H9 (cell line): ENCODE data around the gene TRUB1. TPM values are rescaled to one million over a fixed set of nuclear protein-coding genes. Genes with fewer than 3 reads are reported as not detected.

Experiments
- DNase-seq: peaks from one replicate; pipeline ENCODE4 v3.0.0-alpha.2; 2017
- H2AFZ ChIP-seq: one replicate; pipeline ENCODE4 v1.6.1; 2013; ENCODE audit warnings: mild to moderate bottlenecking, low read length, control low read depth, moderate library complexity
- H2AK5ac ChIP-seq: 2 replicates; pipeline ENCODE4 v1.6.1; 2013; ENCODE audit warnings: low read length, control low read depth, mixed read lengths; ENCODE audit not compliant: insufficient read length
- H2BK120ac ChIP-seq: one replicate; pipeline ENCODE4 v1.6.1; 2013; ENCODE audit warnings: low read depth, mild to moderate bottlenecking, low read length, control low read depth, inconsistent platforms; ENCODE audit not compliant: poor library complexity, severe bottlenecking
- H2BK12ac ChIP-seq: 2 replicates; pipeline ENCODE4 v1.6.1; 2013; ENCODE audit warnings: low read length, control low read depth, mixed read lengths, low read depth; ENCODE audit not compliant: insufficient read length
- H2BK15ac ChIP-seq: 2 replicates; pipeline ENCODE4 v1.6.1; 2013; ENCODE audit warnings: low read depth, low read length, control low read depth
- H2BK20ac ChIP-seq: one replicate; pipeline ENCODE4 v1.6.1; 2013; ENCODE audit warnings: low read depth, mild to moderate bottlenecking, low read length, control low read depth, inconsistent platforms; ENCODE audit not compliant: poor library complexity, severe bottlenecking
- H2BK5ac ChIP-seq: 2 replicates; pipeline ENCODE4 v1.6.1; 2013; ENCODE audit warnings: low read length, control low read depth, mixed read lengths; ENCODE audit not compliant: insufficient read length
- H3K14ac ChIP-seq: 2 replicates; pipeline ENCODE4 v1.6.1; 2013; ENCODE audit warnings: low read length, control low read depth; ENCODE audit not compliant: insufficient read depth
- H3K18ac ChIP-seq: 2 replicates; pipeline ENCODE4 v1.6.1; 2013; ENCODE audit warnings: low read depth, mild to moderate bottlenecking, mixed read lengths, low read length, control low read depth; ENCODE audit not compliant: insufficient read length
- H3K23ac ChIP-seq: 2 replicates; pipeline ENCODE4 v1.6.1; 2013; ENCODE audit warnings: low read length, control low read depth, mixed read lengths, low read depth; ENCODE audit not compliant: insufficient read length
- H3K23me2 ChIP-seq: 2 replicates; pipeline ENCODE4 v1.6.1; 2013; ENCODE audit warnings: low read depth, mild to moderate bottlenecking, mixed read lengths, low read length, control low read depth; ENCODE audit not compliant: insufficient read length, poor library complexity, severe bottlenecking
- H3K27ac ChIP-seq: 2 replicates; pipeline ENCODE4 v1.5.1; 2013; ENCODE audit warnings: low read length, control low read depth, mixed read lengths, low read depth; ENCODE audit not compliant: insufficient read length
- H3K27me3 ChIP-seq: 2 replicates; pipeline ENCODE4 v1.6.1; 2013; ENCODE audit warnings: low read length, control low read depth, inconsistent platforms; ENCODE audit not compliant: insufficient read depth
- H3K4ac ChIP-seq: 2 replicates; pipeline ENCODE4 v1.6.1; 2013; ENCODE audit warnings: low read depth, mild to moderate bottlenecking, control low read depth, inconsistent platforms, low read length, moderate library complexity
- H3K4me1 ChIP-seq: 2 replicates; pipeline ENCODE4 v1.6.1; 2013; ENCODE audit warnings: low read length, control low read depth, inconsistent platforms; ENCODE audit not compliant: insufficient read depth
- H3K4me2 ChIP-seq: 2 replicates; pipeline ENCODE4 v1.6.1; 2013; ENCODE audit warnings: low read length, control low read depth, mixed read lengths; ENCODE audit not compliant: insufficient read length, insufficient read depth
- H3K56ac ChIP-seq: 2 replicates; pipeline ENCODE4 v1.6.1; 2013; ENCODE audit warnings: low read depth, mild to moderate bottlenecking, mixed read lengths, low read length, control low read depth; ENCODE audit not compliant: insufficient read length
- H3K79me1 ChIP-seq: 2 replicates; pipeline ENCODE4 v1.6.1; 2013; ENCODE audit warnings: low read depth, mild to moderate bottlenecking, moderate library complexity, low read length, control low read depth, inconsistent platforms; ENCODE audit not compliant: insufficient read depth, poor library complexity, severe bottlenecking
- H3K79me2 ChIP-seq: 2 replicates; pipeline ENCODE4 v1.6.1; 2013; ENCODE audit warnings: low read length, control low read depth, inconsistent platforms; ENCODE audit not compliant: insufficient read depth
- H3K9ac ChIP-seq: 2 replicates; pipeline ENCODE4 v1.6.1; 2013; ENCODE audit warnings: low read length, control low read depth, mixed read lengths; ENCODE audit not compliant: insufficient read length; ENCODE audit errors: extremely low read depth
- H3K9me3 ChIP-seq: one replicate; pipeline ENCODE4 v1.6.1; 2013; ENCODE audit warnings: low read depth, low read length, inconsistent platforms; ENCODE audit not compliant: control insufficient read depth
- H3T11ph ChIP-seq: one replicate; pipeline ENCODE4 v1.6.1; 2013; ENCODE audit warnings: mild to moderate bottlenecking, low read length, control low read depth, inconsistent platforms
- H4K20me1 ChIP-seq: one replicate; pipeline ENCODE4 v1.6.1; 2013; ENCODE audit not compliant: control insufficient read depth, insufficient read length, insufficient read depth
- H4K5ac ChIP-seq: 2 replicates; pipeline ENCODE4 v1.6.1; 2013; ENCODE audit warnings: low read depth, mild to moderate bottlenecking, mixed read lengths, low read length, control low read depth; ENCODE audit not compliant: insufficient read length
- H4K8ac ChIP-seq: replicated peaks from 2 replicates; pipeline ENCODE4 v1.6.1; 2013; ENCODE audit warnings: low read length, control low read depth, mixed read lengths, low read depth; ENCODE audit not compliant: insufficient read length
- H4K91ac ChIP-seq: 2 replicates; pipeline ENCODE4 v1.6.1; 2013; ENCODE audit warnings: low read depth, mild to moderate bottlenecking, moderate library complexity, mixed read lengths, low read length, control low read depth; ENCODE audit not compliant: insufficient read length
- H3K27ac Mint-ChIP-seq, 3 experiments: 2 replicates in 2 of 3; 3 replicates in 1 of 3; pipeline ENCODE4 v1.8.0; 2020 to 2021; ENCODE audit warnings: mixed read lengths in 3 of 3, mild to moderate bottlenecking in 1 of 3, moderate library complexity in 1 of 3
- H3K27me3 Mint-ChIP-seq: 2 replicates; pipeline ENCODE4 v1.8.0; 2021; ENCODE audit warnings: low read depth, mild to moderate bottlenecking, moderate library complexity, mixed read lengths
- H3K36me3 Mint-ChIP-seq, 3 experiments: 2 replicates in 2 of 3; 3 replicates in 1 of 3; pipeline ENCODE4 v1.8.0; 2020 to 2021; ENCODE audit warnings: low read depth in 3 of 3, mixed read lengths in 3 of 3; ENCODE audit not compliant: insufficient read depth in 1 of 3
- H3K4me1 Mint-ChIP-seq, 2 experiments: 2 replicates each; pipeline ENCODE4 v1.8.0; 2020; ENCODE audit warnings: mixed read lengths in 2 of 2
- H3K4me3 Mint-ChIP-seq, 2 experiments: 2 replicates in 1 of 2; 3 replicates in 1 of 2; pipeline ENCODE4 v1.8.0; 2020 to 2021; ENCODE audit warnings: mild to moderate bottlenecking in 2 of 2, mixed read lengths in 2 of 2, moderate library complexity in 1 of 2
- H3K9me3 Mint-ChIP-seq, 2 experiments: 2 replicates in 1 of 2; 3 replicates in 1 of 2; pipeline ENCODE4 v1.8.0; 2020; ENCODE audit warnings: mild to moderate bottlenecking in 2 of 2, mixed read lengths in 2 of 2, moderate library complexity in 1 of 2
- WGBS: extraction: QIAGEN DNeasy Blood & Tissue Kit; methylation state at CpG from one replicate; pipeline ENCODE4 v1.1.7; 2013; ENCODE audit warnings: missing lambda C conversion rate, low lambda C conversion rate, mixed read lengths; ENCODE audit not compliant: insufficient read length; ENCODE audit errors: extremely low coverage; 5-methylcytosine and 5-hydroxymethylcytosine counted together
- total RNA-seq: library from RNA; stranded (reverse); gene quantifications from 2 replicates; pipeline ENCODE4 v1.2.1, GENCODE V29; 2021
- TF ChIP-seq, protein P1 (sequence below): fragments of 200-600 bp; sonication (generic); conservative IDR thresholded peaks from 3 replicates; pipeline ENCODE4 v1.8.0; 2021; ENCODE audit warnings: antibody characterized with exemption, mild to moderate bottlenecking

TRUB1 gene
- total RNA-seq, 1 experiment from 2014 or later, result 20.6 TPM

- no peak overlapping the region for H3K23ac ChIP-seq
- no peak overlapping the region for H3K9ac ChIP-seq
- H3K9me3 Mint-ChIP-seq, result no peaks in the 10 kb centered on the region
- H2AK5ac ChIP-seq, result no peak overlapping the region
- H2BK15ac ChIP-seq, result no peak overlapping the region
- H3K4me1 ChIP-seq, result 0 out of 2 replicates have a peak, but pooled peaks cover 2% of the 10 kb centered on the region
- no peak overlapping the region for H2BK120ac ChIP-seq
- no peak overlapping the region for H3K27ac Mint-ChIP-seq
- TF ChIP-seq, protein P1, sequence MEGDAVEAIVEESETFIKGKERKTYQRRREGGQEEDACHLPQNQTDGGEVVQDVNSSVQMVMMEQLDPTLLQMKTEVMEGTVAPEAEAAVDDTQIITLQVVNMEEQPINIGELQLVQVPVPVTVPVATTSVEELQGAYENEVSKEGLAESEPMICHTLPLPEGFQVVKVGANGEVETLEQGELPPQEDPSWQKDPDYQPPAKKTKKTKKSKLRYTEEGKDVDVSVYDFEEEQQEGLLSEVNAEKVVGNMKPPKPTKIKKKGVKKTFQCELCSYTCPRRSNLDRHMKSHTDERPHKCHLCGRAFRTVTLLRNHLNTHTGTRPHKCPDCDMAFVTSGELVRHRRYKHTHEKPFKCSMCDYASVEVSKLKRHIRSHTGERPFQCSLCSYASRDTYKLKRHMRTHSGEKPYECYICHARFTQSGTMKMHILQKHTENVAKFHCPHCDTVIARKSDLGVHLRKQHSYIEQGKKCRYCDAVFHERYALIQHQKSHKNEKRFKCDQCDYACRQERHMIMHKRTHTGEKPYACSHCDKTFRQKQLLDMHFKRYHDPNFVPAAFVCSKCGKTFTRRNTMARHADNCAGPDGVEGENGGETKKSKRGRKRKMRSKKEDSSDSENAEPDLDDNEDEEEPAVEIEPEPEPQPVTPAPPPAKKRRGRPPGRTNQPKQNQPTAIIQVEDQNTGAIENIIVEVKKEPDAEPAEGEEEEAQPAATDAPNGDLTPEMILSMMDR, result no peak
- no peak overlapping the region for H3K18ac ChIP-seq
- no peak overlapping the region for H3K4me2 ChIP-seq
- no peaks in the 10 kb centered on the region for H3K79me2 ChIP-seq
- no peaks in the 10 kb centered on the region for H3K79me1 ChIP-seq
- H3K27ac ChIP-seq, result no peak overlapping the region
- H3K36me3 Mint-ChIP-seq, result no peaks in the 10 kb centered on the region
- H3K4me1 Mint-ChIP-seq, result peaks cover 15 to 20% of the 10 kb centered on the region in 2 experiments
- no CpG with 5 or more reads among the region's 7 CpGs for WGBS
- H4K91ac ChIP-seq, result no peak overlapping the region
- no peak for DNase-seq
- H3K56ac ChIP-seq, result no peak overlapping the region
- H3K9me3 ChIP-seq, result no peaks in the 10 kb centered on the region
- H4K5ac ChIP-seq, result no peak overlapping the region
- no peaks in the 10 kb centered on the region for H4K20me1 ChIP-seq
- no peaks in the 10 kb centered on the region for H3K27me3 Mint-ChIP-seq
- no peak overlapping the region for H3K14ac ChIP-seq
- H2AFZ ChIP-seq, result no peak overlapping the region
- H3K4ac ChIP-seq, result no peak overlapping the region
- H2BK20ac ChIP-seq, result no peak overlapping the region
- no peaks in the 10 kb centered on the region for H3K27me3 ChIP-seq
- H2BK12ac ChIP-seq, result no peak overlapping the region
- no peak overlapping the region for H2BK5ac ChIP-seq
- no peak overlapping the region for H4K8ac ChIP-seq
- no peaks in the 10 kb centered on the region for H3K23me2 ChIP-seq
- no peak overlapping the region for H3T11ph ChIP-seq
- no peak overlapping the region for H3K4me3 Mint-ChIP-seq
Measured at GRCh38 chr10:115026746-115027140, 88.7 kb downstream of the TRUB1 start.

Other genes with a start within 250 kb of the TRUB1 start
- 12.5 and 14.8 TPM in 2 replicates for gene FHIP2A, start 116.4 kb upstream of the TRUB1 start, total RNA-seq
- gene ATRNL1, start 155.2 kb downstream of the TRUB1 start, total RNA-seq, result 9.2 and 9.3 TPM in 2 replicates